Mucosa of descending colon (tissue), 3 donors: ENCODE results near the gene SH2D1B. TPM values are rescaled to one million over a fixed set of nuclear protein-coding genes. Genes with fewer than 3 reads are reported as not detected.
"Not testable (repeated sequence)": the region's sequence is repeated elsewhere in the genome, so short reads cannot be mapped to it uniquely, and the experiment has no call there.

Experiments used
- ATAC-seq: fragments of 200-7000 bp; cut with Tn5 transposase; one replicate; pipeline ENCODE4 v1.9.1; 2020; ENCODE audit warnings: mild to moderate bottlenecking, moderate library complexity
- DNase-seq, 3 donors: peaks; one replicate each; pipeline ENCODE4 v3.0.0-alpha.2; 2020
- H3K36me3 ChIP-seq: fragments of 200-600 bp; one replicate; pipeline ENCODE4 v1.8.0; 2021; ENCODE audit warnings: low read depth, mild to moderate bottlenecking
- H3K4me1 ChIP-seq: fragments of 200-600 bp; one replicate; pipeline ENCODE4 v1.8.0; 2021; ENCODE audit warnings: low read depth, mild to moderate bottlenecking
- H3K4me3 ChIP-seq: fragments of 200-600 bp; one replicate; pipeline ENCODE4 v1.8.0; 2021; ENCODE audit warnings: mild to moderate bottlenecking
- H3K9me3 ChIP-seq: fragments of 200-600 bp; one replicate; pipeline ENCODE4 v1.8.0; 2021; ENCODE audit warnings: mild to moderate bottlenecking
- intact Hi-C, 2 donors: fragments of 100-400 bp; cut with DNase I in 1 of 2; cut with micrococcal nuclease in 1 of 2; formaldehyde crosslinking; loops; one replicate each; pipeline versions ENCODE4 v1.11.0 to v1.11.1; 2022; cut with DNase I, micrococcal nuclease
- total RNA-seq, 3 donors: library from RNA; stranded (reverse); fragmentation: NEBNext Ultra II Directional in 2 of 3; extraction: Animal tissue kit (Norgen Biotek cat#: 25700) in 2 of 3; gene quantifications; one replicate each; pipeline versions ENCODE4 v1.2.1 to v1.2.4, GENCODE V29; 2021 to 2023
- TF ChIP-seq, protein P1 (sequence below): fragments of 200-600 bp; IDR thresholded peaks from one replicate; pipeline ENCODE4 v1.8.0; 2022; ENCODE audit warnings: antibody characterized with exemption, mild to moderate bottlenecking
- donor health status: DM: no; HTN: no; CAD: no; lungs with moderate emphysema.
- donor health status: DM: no; HTN: no; CAD: no.
- donor health status: DM: no; HTN: yes; CAD: no.

The SH2D1B gene
- total RNA-seq, 3 donors from 2014 or later, result 0.93 to 1.3 (median 1.0) TPM

DNA sequence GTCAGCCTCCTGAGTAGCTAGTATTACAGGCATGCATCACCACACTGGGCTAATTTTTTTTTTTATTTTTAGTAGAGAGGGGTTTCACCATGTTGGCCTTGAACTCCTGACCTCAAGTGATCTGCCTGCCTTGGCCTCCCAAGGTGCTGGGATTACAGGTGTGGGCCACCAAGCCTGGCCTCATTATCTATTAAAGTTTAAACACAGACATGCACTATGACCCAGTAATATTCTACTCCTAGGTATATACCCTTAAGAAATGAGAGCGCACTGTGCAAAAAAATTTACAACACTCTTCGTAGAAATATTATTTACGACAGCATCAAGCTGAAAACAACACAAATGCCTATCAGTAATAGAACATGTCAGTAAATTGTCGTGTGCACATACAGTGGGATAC is 18.6 kb upstream of the SH2D1B start:
- Histone ChIP-seq H3K36me3 (no peaks in the 10 kb centered on the region), H3K4me3 (no peak overlapping the region), H3K4me1 (no peaks in the 10 kb centered on the region), H3K9me3 (no peaks in the 10 kb centered on the region)
- intact Hi-C loops, result no loop called here
- DNase-seq, result no peak
- ATAC-seq, result no peak
- TF ChIP-seq, protein P1, sequence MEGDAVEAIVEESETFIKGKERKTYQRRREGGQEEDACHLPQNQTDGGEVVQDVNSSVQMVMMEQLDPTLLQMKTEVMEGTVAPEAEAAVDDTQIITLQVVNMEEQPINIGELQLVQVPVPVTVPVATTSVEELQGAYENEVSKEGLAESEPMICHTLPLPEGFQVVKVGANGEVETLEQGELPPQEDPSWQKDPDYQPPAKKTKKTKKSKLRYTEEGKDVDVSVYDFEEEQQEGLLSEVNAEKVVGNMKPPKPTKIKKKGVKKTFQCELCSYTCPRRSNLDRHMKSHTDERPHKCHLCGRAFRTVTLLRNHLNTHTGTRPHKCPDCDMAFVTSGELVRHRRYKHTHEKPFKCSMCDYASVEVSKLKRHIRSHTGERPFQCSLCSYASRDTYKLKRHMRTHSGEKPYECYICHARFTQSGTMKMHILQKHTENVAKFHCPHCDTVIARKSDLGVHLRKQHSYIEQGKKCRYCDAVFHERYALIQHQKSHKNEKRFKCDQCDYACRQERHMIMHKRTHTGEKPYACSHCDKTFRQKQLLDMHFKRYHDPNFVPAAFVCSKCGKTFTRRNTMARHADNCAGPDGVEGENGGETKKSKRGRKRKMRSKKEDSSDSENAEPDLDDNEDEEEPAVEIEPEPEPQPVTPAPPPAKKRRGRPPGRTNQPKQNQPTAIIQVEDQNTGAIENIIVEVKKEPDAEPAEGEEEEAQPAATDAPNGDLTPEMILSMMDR, result no peak

DNA sequence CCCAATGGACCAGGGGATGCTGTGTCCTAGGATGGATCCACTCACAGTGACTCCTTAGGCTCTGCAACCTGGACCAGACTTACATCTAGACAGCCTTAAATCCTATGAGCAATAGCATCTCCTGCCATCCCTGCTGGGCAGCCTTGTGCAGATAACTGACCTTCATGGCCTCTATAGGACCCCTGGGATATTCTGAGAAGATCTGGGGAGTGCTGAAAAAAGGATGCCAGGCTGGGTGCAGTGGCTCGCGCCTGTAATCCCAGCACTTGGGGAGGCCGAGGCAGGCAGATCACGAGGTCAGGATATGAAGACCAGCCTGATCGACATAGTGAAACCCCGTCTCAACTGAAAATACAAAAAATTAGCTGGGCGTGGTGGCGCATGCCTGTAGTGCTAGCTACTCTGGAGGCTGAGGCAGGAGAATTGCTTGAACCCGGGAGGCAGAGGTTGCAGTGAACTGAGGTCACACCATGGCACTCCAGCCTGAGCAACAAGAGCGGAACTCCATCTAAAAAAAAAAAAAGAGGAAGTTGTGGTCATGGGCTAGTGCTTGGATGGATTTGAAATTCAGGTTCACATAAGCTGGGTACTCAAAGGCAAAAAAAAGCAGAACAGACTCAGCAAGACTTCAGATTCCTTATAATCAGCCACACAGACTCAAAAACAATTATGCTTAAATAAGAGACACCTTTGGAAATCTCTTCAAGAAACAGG is 10.9 kb upstream of the SH2D1B start:
- H3K36me3 ChIP-seq, result no peaks in the 10 kb centered on the region
- intact Hi-C loops, result no loop called here
- ATAC-seq (no peak), DNase-seq (no peak)
- no peaks in the 10 kb centered on the region for H3K9me3 ChIP-seq
- no peak overlapping the region for H3K4me3 ChIP-seq
- H3K4me1 ChIP-seq, result peaks cover 5% of the 10 kb centered on the region
- TF ChIP-seq, protein P1, result no peak

DNA sequence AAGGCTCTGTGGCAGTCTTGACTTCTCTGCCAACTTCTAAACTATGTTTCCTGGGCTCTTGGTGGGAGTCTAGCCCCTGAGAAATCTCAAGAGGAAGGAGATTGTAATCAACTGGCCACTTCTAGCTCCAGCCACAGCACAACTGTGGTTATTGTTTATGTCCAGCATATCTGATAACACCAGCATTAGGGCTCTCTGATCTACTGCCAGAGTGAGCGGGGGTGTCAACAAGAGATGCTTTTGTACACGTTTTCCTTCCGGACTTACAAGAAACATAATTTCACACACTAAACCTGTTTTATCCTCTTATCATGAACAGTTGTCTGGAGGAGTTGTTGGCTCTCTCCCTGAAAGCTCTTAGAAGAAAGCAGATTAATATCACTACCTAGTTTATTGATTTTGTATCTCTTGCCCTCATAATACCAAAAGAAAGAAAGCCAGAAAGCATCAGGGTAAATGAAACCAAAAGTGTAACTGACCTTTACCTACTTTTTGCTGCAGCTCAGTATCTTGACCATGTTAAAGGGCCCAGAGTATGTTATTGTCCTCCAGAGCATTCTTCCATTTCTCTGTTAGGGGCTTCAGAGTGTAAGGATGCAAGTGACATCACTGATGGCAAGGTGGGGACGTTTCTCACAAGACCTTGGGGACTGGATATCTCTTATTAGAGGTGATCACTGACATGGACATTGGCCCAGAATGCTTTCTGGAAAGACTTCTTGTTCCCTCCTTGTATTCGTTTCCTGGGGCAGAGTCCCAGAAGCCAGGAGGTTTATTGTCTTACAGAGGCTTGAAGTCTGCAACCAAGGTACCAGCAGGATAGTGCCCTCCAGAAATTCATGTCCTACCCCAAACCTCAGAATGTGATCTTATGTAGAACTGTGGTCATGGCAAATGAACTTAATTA is 9.6 kb upstream of the SH2D1B start:
- H3K36me3 ChIP-seq, result no peaks in the 10 kb centered on the region
- intact Hi-C loops, result no loop called here
- H3K9me3 ChIP-seq, result no peaks in the 10 kb centered on the region
- H3K4me3 ChIP-seq, result no peak overlapping the region
- peaks cover 5% of the 10 kb centered on the region for H3K4me1 ChIP-seq
- TF ChIP-seq, protein P1, result no peak
- ATAC-seq (peak; percentile 79), DNase-seq (no peak)

DNA sequence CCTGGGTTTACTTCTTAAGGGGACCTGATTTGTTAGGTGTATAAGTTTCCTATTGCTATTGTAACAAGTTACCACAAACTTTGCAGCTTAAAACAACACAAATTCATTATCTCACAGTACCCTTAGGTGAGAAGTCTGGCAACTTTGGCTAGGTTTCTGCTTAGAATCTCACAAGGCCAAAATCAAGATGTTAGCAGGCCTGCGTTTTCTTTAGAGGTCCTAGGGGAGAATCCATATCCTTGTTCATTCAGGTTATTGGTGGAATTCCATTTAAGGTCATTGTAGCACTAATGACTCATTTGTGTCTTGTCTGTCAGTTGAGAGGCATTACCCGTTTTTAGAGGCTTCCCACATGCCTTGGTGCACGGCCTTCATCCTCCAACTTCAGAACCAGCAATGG is 8.2 kb upstream of the SH2D1B start:
- Histone ChIP-seq H3K36me3 (no peaks in the 10 kb centered on the region), H3K4me1 (peaks cover 5% of the 10 kb centered on the region), H3K9me3 (no peaks in the 10 kb centered on the region), H3K4me3 (no peak overlapping the region)
- intact Hi-C loops, result no loop called here
- no peak for DNase-seq
- TF ChIP-seq, protein P1, result no peak
- ATAC-seq, result no peak

DNA sequence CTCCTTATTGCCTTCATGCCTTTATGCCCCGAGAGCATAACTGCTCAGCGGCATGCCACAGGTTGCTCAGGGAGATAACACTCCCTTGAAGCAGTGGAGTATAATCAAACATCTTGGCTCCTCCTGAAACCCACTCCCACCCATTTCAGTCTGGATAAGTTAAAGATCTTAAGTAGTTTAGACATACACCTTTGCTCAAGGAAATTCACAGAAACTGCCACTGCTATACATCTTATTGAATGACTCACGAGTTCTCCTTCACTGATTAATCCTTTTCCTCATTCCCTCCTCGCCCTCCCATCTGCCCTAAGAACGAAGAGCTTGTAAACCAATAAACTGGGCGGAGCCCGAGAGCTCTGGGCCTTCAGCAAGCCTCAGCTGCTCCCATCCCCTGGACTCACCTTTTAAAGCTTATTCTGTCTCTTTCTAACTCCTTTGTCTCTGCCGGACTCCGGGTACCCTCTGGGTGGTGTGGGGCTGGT is 7.6 kb upstream of the SH2D1B start:
- intact Hi-C loops, H3K4me3 ChIP-seq, H3K4me1 ChIP-seq, H3K36me3 ChIP-seq, H3K9me3 ChIP-seq: not testable (repeated sequence)
- DNase-seq (peak; percentile 68 to 85 (median 69)), ATAC-seq (peak; percentile 95)

DNA sequence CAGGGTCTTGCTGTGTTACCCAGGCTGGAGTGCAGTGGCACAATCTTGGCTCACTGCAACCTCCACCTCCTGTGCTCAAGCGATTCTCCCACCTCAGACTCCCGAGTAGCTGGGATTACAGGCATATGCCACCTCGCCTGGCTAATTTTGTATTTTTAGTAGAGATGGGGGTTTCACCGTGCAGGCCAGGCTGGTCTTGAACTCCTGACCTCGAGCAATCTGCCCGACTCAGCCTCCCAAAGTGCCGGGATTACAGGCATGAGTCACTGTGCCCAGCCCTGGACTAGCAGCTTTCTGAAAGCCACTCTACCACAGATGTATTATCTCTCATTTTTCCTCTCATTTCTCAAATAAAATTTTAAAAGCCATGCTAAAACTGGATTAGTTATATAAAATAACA is 6.6 kb upstream of the SH2D1B start:
- DNase-seq (peak in 2 of 3 donors; percentile 26 to 49), ATAC-seq (peak; percentile 54)
- H3K36me3 ChIP-seq, H3K4me1 ChIP-seq, H3K4me3 ChIP-seq, H3K9me3 ChIP-seq, intact Hi-C loops: not testable (repeated sequence)
